OCI-LY3 (cell line): Measurements from ENCODE around the gene CRY1.
A peak's percentile ranks its signal among the peaks of the same experiment; 100 is the strongest.
"Not testable (repeated sequence)": the region's sequence is repeated elsewhere in the genome, so short reads cannot be mapped to it uniquely, and the experiment has no call there.

Experiments used
- H2AFZ ChIP-seq: fragments of 200-600, 300-600 bp; shearing (Covaris generic); 2 replicates; pipeline ENCODE4 v1.6.0; 2014; ENCODE audit warnings: antibody characterized with exemption, low read depth, low read length
- H3K27ac ChIP-seq: fragments of 200-600, 300-600 bp; sonication (generic); 2 replicates; pipeline ENCODE4 v1.5.1; 2014; ENCODE audit warnings: mild to moderate bottlenecking, low read length, moderate library complexity, mixed read lengths
- H3K27me3 ChIP-seq: fragments of 200-600, 300-600 bp; sonication (generic); 2 replicates; pipeline ENCODE4 v1.6.1; 2014; ENCODE audit warnings: low read depth, low read length, mixed read lengths
- H3K36me3 ChIP-seq: fragments of 200-600, 300-600 bp; sonication (generic); replicated peaks from 2 replicates; pipeline ENCODE3; 2014; ENCODE audit warnings: low read depth, low read length, mixed read lengths
- H3K4me1 ChIP-seq: fragments of 300-600, 200-600 bp; sonication (generic); 2 replicates; pipeline ENCODE4 v1.6.1; 2014; ENCODE audit warnings: low read length, mixed read lengths
- H3K4me2 ChIP-seq: fragments of 200-600, 300-600 bp; sonication (generic); 2 replicates; pipeline ENCODE4 v1.6.1; 2014; ENCODE audit warnings: low read length, mixed read lengths
- H3K4me3 ChIP-seq: fragments of 300-600, 200-600 bp; sonication (generic); 2 replicates; pipeline ENCODE4 v1.5.1; 2014; ENCODE audit warnings: antibody characterized with exemption, mild to moderate bottlenecking, low read length, moderate library complexity
- H3K79me2 ChIP-seq: fragments of 300-600, 200-600 bp; shearing (Covaris generic); 2 replicates; pipeline ENCODE4 v1.6.1; 2014; ENCODE audit warnings: mild to moderate bottlenecking, low read length, mixed read lengths
- H3K9ac ChIP-seq: fragments of 300-600, 200-600 bp; shearing (Covaris generic); 2 replicates; pipeline ENCODE4 v1.6.0; 2014; ENCODE audit warnings: mild to moderate bottlenecking, low read length, moderate library complexity
- H3K9me3 ChIP-seq: fragments of 200-600, 300-600 bp; shearing (Covaris generic); 2 replicates; pipeline ENCODE4 v1.6.1; 2014; ENCODE audit warnings: low read length, mixed read lengths; ENCODE audit not compliant: insufficient read depth
- H4K20me1 ChIP-seq: fragments of 200-600, 300-600 bp; sonication (generic); 2 replicates; pipeline ENCODE4 v1.6.1; 2016; ENCODE audit warnings: low read length, mixed read lengths; ENCODE audit not compliant: insufficient read depth
- CTCF ChIP-seq: fragments of 200-600, 300-600 bp; sonication (generic); IDR thresholded peaks from 2 replicates; pipeline ENCODE4 v1.5.1; 2014; ENCODE audit warnings: antibody characterized with exemption, low read length, low read depth
- EZH2phosphoT487 ChIP-seq: fragments of 200-600 bp; shearing (Covaris generic); IDR thresholded peaks from 2 replicates; pipeline ENCODE4 v1.6.1; 2018; ENCODE audit warnings: antibody characterized with exemption, mixed run types, low read depth

CRY1 gene

GRCh38 chr12:107081778-107082177 lies 11.6 kb downstream of the CRY1 start:
- H3K4me1 ChIP-seq, result no peaks in the 10 kb centered on the region
- no peak overlapping the region for H3K4me3 ChIP-seq
- no peak overlapping the region for H3K4me2 ChIP-seq
- H3K36me3 ChIP-seq, result no peaks in the 10 kb centered on the region
- H3K9ac ChIP-seq, result no peak overlapping the region
- no peaks in the 10 kb centered on the region for H4K20me1 ChIP-seq
- no peaks in the 10 kb centered on the region for H3K9me3 ChIP-seq
- H3K79me2 ChIP-seq, result no peaks in the 10 kb centered on the region
- no peak overlapping the region for H2AFZ ChIP-seq
- TF ChIP-seq EZH2phosphoT487 (no peak), CTCF (no peak)
- no peak overlapping the region for H3K27ac ChIP-seq
- peaks cover 27% of the 10 kb centered on the region for H3K27me3 ChIP-seq

GRCh38 chr12:107080299-107080698 lies 13.1 kb downstream of the CRY1 start:
- H3K27me3 ChIP-seq, result peaks cover 27% of the 10 kb centered on the region
- H4K20me1 ChIP-seq, result no peaks in the 10 kb centered on the region
- no peak overlapping the region for H2AFZ ChIP-seq
- no peaks in the 10 kb centered on the region for H3K79me2 ChIP-seq
- H3K4me1 ChIP-seq, result no peaks in the 10 kb centered on the region
- H3K9ac ChIP-seq, result no peak overlapping the region
- no peaks in the 10 kb centered on the region for H3K9me3 ChIP-seq
- no peak for TF ChIP-seq CTCF
- no peak for TF ChIP-seq EZH2phosphoT487
- H3K27ac ChIP-seq, result no peak overlapping the region
- H3K36me3 ChIP-seq, result no peaks in the 10 kb centered on the region
- H3K4me3 ChIP-seq, result no peak overlapping the region
- H3K4me2 ChIP-seq, result no peak overlapping the region

GRCh38 chr12:107079172-107080011 lies 14.0 kb downstream of the CRY1 start:
- Histone ChIP-seq H3K36me3 (no peaks in the 10 kb centered on the region), H4K20me1 (no peaks in the 10 kb centered on the region), H3K4me3 (no peak overlapping the region), H3K4me2 (no peak overlapping the region), H3K9me3 (no peaks in the 10 kb centered on the region), H3K27ac (no peak overlapping the region), H3K4me1 (no peaks in the 10 kb centered on the region), H3K9ac (no peak overlapping the region), H3K27me3 (peaks cover 27% of the 10 kb centered on the region), H2AFZ (no peak overlapping the region), H3K79me2 (no peaks in the 10 kb centered on the region)
- TF ChIP-seq EZH2phosphoT487 (no peak), CTCF (peak; percentile 46)

- not testable (repeated sequence) for H3K9ac ChIP-seq, H3K4me2 ChIP-seq, H3K4me3 ChIP-seq, H3K27ac ChIP-seq, H3K36me3 ChIP-seq, H2AFZ ChIP-seq, H4K20me1 ChIP-seq, H3K79me2 ChIP-seq, H3K27me3 ChIP-seq, H3K9me3 ChIP-seq, H3K4me1 ChIP-seq
Observed at GRCh38 chr12:107073266-107073665, 20.1 kb downstream of the CRY1 start.
